Measurements from ENCODE around the gene MATK.

Gene MATK, protein sequence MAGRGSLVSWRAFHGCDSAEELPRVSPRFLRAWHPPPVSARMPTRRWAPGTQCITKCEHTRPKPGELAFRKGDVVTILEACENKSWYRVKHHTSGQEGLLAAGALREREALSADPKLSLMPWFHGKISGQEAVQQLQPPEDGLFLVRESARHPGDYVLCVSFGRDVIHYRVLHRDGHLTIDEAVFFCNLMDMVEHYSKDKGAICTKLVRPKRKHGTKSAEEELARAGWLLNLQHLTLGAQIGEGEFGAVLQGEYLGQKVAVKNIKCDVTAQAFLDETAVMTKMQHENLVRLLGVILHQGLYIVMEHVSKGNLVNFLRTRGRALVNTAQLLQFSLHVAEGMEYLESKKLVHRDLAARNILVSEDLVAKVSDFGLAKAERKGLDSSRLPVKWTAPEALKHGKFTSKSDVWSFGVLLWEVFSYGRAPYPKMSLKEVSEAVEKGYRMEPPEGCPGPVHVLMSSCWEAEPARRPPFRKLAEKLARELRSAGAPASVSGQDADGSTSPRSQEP

GRCh38 chr19:3785938-3786824 lies at the start of gene MATK:
Gene MATK, minus strand, starts transcription at chr19:3786381. Its CDS starts 1,246 bp downstream, at chr19:3785135.
- FAIRE-seq (no peak), DNase-seq (ENCODE audit: insufficient read length, low spot score) (no peak)
- TF ChIP-seq POLR2A (IDR thresholded peaks at IDR 0.05; ENCODE audit: low read depth, low read length): no peak

DNA sequence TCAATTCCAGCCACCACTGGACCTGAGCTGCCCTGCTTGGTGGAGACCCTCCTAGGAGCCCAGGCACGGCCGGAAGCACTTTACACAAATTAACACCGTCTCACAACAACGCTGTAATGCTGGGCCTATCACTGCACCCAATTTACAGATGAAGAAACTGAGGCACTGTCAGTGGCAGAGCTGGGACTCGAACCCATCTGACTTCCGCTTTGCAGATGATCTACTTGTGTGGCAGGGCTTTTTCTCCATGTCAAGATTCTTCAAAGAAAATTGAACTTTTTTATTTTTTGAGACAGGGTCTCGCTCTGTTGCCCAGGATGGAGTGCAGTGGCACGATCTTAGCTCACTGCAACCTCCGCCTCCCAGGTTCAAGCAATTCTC lies 48.9 kb upstream of the MATK start:
- FAIRE-seq: no peak
- TF ChIP-seq POLR2A (IDR thresholded peaks at IDR 0.05; ENCODE audit: low read depth, low read length): no peak
- no peak for DNase-seq (ENCODE audit: insufficient read length, low spot score)

DNA sequence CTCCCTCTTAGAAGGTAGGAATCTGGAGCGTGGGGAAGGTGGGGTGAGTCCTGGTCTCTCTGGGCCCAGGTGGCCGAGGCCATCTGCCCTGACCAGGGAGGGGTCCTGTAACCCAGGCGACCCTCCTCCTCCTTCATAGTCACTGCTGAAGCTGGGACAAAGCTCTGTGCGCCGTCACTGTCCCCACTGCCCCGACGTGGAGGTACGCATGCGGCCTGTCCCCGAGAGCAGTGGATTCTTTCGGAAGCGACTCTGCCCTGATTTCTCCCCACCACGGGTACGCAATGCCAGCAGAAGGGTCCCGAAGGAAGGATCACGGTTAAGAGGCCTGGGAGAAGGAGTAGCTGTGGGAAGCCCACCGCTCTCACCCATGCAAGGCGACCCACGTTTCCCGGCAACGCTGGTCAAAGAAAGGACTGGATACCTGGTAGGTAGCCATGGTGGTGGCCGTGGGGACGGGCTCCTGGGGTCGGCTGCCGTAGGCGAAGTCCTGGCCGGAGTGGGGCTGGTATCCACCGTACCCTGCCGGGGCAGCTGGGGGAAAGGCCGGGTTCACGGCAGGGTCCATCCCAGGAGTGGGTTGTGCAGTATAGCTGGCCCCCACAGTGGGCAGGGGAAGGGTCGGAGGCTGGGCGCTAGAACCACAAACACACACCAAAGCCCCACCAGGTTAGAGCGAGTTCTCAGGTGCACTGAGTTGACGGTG lies 48.3 kb upstream of the MATK start:
- no peak for DNase-seq (ENCODE audit: insufficient read length, low spot score)
- TF ChIP-seq POLR2A (IDR thresholded peaks at IDR 0.05; ENCODE audit: low read depth, low read length): no peak
- no peak for FAIRE-seq

GRCh38 chr19:3833578-3834348 lies 47.6 kb upstream of the MATK start:
- no peak for TF ChIP-seq POLR2A (IDR thresholded peaks at IDR 0.05; ENCODE audit: low read depth, low read length)
- FAIRE-seq (no peak), DNase-seq (ENCODE audit: insufficient read length, low spot score) (no peak)

DNA sequence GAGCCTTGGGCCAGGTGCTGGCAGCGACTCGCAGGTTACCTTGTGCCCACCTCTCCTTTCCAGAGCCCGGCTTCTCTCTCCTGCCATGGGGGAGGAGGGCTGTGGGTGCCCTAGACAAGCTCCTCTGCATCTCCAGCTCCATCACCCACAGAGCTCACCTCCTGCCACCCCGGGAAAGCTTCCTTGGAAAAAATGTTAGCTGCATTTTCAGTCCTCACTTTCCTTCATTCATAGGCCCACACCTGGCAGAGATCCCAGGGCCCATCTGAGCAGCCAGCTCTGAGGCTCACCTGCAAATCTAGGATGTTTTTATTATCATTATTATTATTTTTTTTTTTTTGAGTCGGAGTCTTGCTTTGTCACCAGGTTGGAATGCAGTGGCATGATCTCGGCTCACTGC lies 45.8 kb upstream of the MATK start:
- no peak for FAIRE-seq
- no peak for DNase-seq (ENCODE audit: insufficient read length, low spot score)
- TF ChIP-seq POLR2A (IDR thresholded peaks at IDR 0.05; ENCODE audit: low read depth, low read length): no peak

- no peak for DNase-seq (ENCODE audit: insufficient read length, low spot score)
- TF ChIP-seq POLR2A (IDR thresholded peaks at IDR 0.05; ENCODE audit: low read depth, low read length): no peak
- no peak for FAIRE-seq
These were observed 45.4 kb upstream of the MATK start for GRCh38 chr19:3831601-3832000.

- TF ChIP-seq POLR2A (IDR thresholded peaks at IDR 0.05; ENCODE audit: low read depth, low read length): no peak
- DNase-seq (ENCODE audit: insufficient read length, low spot score): no peak
- FAIRE-seq: no peak
These were observed 44.7 kb upstream of the MATK start for GRCh38 chr19:3830621-3831589.

- DNase-seq (ENCODE audit: insufficient read length, low spot score) (no peak), FAIRE-seq (no peak)
- no peak for TF ChIP-seq POLR2A (IDR thresholded peaks at IDR 0.05; ENCODE audit: low read depth, low read length)
These were observed 41.1 kb upstream of the MATK start for GRCh38 chr19:3827306-3827705.

- TF ChIP-seq POLR2A (IDR thresholded peaks at IDR 0.05; ENCODE audit: low read depth, low read length): no peak
- FAIRE-seq: no peak
These were observed 40.0 kb upstream of the MATK start for GRCh38 chr19:3826163-3826562.

GRCh38 chr19:3825286-3825956 lies 39.2 kb upstream of the MATK start:
- TF ChIP-seq POLR2A (IDR thresholded peaks at IDR 0.05; ENCODE audit: low read depth, low read length): no peak
- DNase-seq (ENCODE audit: insufficient read length, low spot score): no peak
- no peak for FAIRE-seq

More at GRCh38 chr19:3826163-3826562, 40.0 kb upstream of the MATK start:
- no peak for DNase-seq (ENCODE audit: insufficient read length, low spot score)

DNA sequence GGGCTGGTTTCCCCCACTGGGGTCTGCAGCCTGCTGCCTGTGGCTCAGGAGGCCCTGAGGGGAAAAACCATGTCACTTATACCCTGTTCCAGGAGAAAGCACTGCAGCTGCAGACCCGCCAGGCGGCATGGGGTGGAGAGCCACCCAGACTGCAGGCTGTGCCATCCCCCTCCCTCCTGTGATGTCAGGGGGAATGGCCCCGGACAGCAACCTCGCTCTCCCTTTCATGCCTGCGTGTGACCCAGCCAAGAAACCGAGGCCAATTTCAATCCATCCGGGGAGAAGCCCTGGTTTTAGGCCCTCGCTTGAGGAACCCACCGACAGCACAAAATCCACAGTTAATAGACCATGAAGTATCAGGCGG lies 37.2 kb upstream of the MATK start:
- FAIRE-seq (no peak), DNase-seq (ENCODE audit: insufficient read length, low spot score) (no peak)
- TF ChIP-seq POLR2A (IDR thresholded peaks at IDR 0.05; ENCODE audit: low read depth, low read length): no peak

Data from H54 (cell line).